IMR-90 (cell line): ENCODE measurements around the gene C3orf18. TPM values are rescaled to one million over a fixed set of nuclear protein-coding genes. Genes with fewer than 3 reads are reported as not detected.

Experiments
- ATAC-seq: fragments of 200-7000 bp; cut with Tn5 transposase; 2 replicates; pipeline ENCODE4 v1.9.1; 2020; ENCODE audit warnings: low read depth, mild to moderate bottlenecking, moderate library complexity
- BruUV-seq: library from RNA; stranded (reverse); fragments of 400-500 nt; replicated peaks from 2 replicates; lab custom pipeline; 2021; lab: Mats Ljungman, UMichigan
- CTCF ChIA-PET: fragments of 300-600 bp; formaldehyde crosslinking; extraction: SDS; loops from one replicate; lab custom pipeline; 2021; ENCODE audit warnings: antibody characterized with exemption; lab: Yijun Ruan, JAX
- POLR2A ChIA-PET: fragments of 300-600 bp; sonication (Branson Sonifier 250); formaldehyde crosslinking; loops from one replicate; lab custom pipeline; 2022; ENCODE audit warnings: antibody characterized with exemption; ENCODE audit not compliant: unreplicated experiment; lab: Charles Lee
- DNase-seq: peaks from one replicate; pipeline ENCODE4 v3.0.0; 2013
- H2AFZ ChIP-seq: replicated peaks from 2 replicates; pipeline ENCODE3; 2013; ENCODE audit warnings: low read length, mild to moderate bottlenecking; ENCODE audit not compliant: poor library complexity
- H2AK5ac ChIP-seq: 2 replicates; pipeline ENCODE4 v1.6.1; 2013; ENCODE audit warnings: low read depth, low read length, inconsistent platforms
- H2AK9ac ChIP-seq: replicated peaks from 2 replicates; pipeline ENCODE3; 2013; ENCODE audit warnings: mild to moderate bottlenecking, low read depth, low read length, moderate library complexity; ENCODE audit not compliant: poor library complexity
- H2BK120ac ChIP-seq: 2 replicates; pipeline ENCODE4 v1.6.1; 2013; ENCODE audit warnings: low read depth, low read length, inconsistent platforms
- H2BK15ac ChIP-seq: 3 replicates; pipeline ENCODE4 v1.6.1; 2013; ENCODE audit warnings: low read depth, low read length, inconsistent platforms
- H2BK20ac ChIP-seq: 2 replicates; pipeline ENCODE4 v1.6.1; 2013; ENCODE audit warnings: low read depth, mild to moderate bottlenecking, inconsistent platforms, low read length, moderate library complexity
- H2BK5ac ChIP-seq: 2 replicates; pipeline ENCODE4 v1.6.1; 2013; ENCODE audit warnings: mild to moderate bottlenecking, low read depth, low read length, inconsistent platforms; ENCODE audit not compliant: poor library complexity, severe bottlenecking
- H3K14ac ChIP-seq: replicated peaks from 2 replicates; pipeline ENCODE4 v1.6.1; 2013; ENCODE audit warnings: low read depth, low read length, inconsistent platforms
- H3K18ac ChIP-seq: 2 replicates; pipeline ENCODE4 v1.6.1; 2013; ENCODE audit warnings: low read depth, low read length, control low read depth
- H3K23ac ChIP-seq: 2 replicates; pipeline ENCODE4 v1.6.1; 2013; ENCODE audit warnings: low read depth, low read length, inconsistent platforms
- H3K27ac ChIP-seq: 2 replicates; pipeline ENCODE4 v1.5.1; 2013; ENCODE audit warnings: mild to moderate bottlenecking, control low read depth, low read length; ENCODE audit not compliant: insufficient read depth
- H3K27me3 ChIP-seq: 2 replicates; pipeline ENCODE4 v1.6.1; 2013; ENCODE audit warnings: low read length; ENCODE audit not compliant: control insufficient read depth, insufficient read depth
- H3K36me3 ChIP-seq: 2 replicates; pipeline ENCODE4 v1.6.1; 2013; ENCODE audit warnings: low read length, mixed read lengths; ENCODE audit not compliant: control insufficient read depth, insufficient read depth
- H3K4ac ChIP-seq: 2 replicates; pipeline ENCODE4 v1.6.1; 2013; ENCODE audit warnings: low read depth, low read length, inconsistent platforms
- H3K4me1 ChIP-seq: 2 replicates; pipeline ENCODE4 v1.6.1; 2013; ENCODE audit warnings: low read length, mixed read lengths; ENCODE audit not compliant: control insufficient read depth, insufficient read depth
- H3K4me2 ChIP-seq: 2 replicates; pipeline ENCODE4 v1.6.1; 2013; ENCODE audit warnings: low read depth, mild to moderate bottlenecking, control low read depth, low read length, moderate library complexity
- H3K4me3 ChIP-seq: 2 replicates; pipeline ENCODE4 v1.5.1; 2013; ENCODE audit warnings: low read depth, mild to moderate bottlenecking, control low read depth, low read length, moderate library complexity; ENCODE audit not compliant: insufficient read depth
- H3K56ac ChIP-seq: 2 replicates; pipeline ENCODE4 v1.6.1; 2013; ENCODE audit warnings: low read length, inconsistent platforms; ENCODE audit not compliant: insufficient read depth; ENCODE audit errors: extremely low read depth
- H3K79me1 ChIP-seq, 2 experiments: 2 replicates each; pipeline ENCODE4 v1.6.1; 2013; ENCODE audit warnings: low read length in 2 of 2, inconsistent platforms in 1 of 2, low read depth in 1 of 2
- H3K9ac ChIP-seq: 2 replicates; pipeline ENCODE4 v1.6.1; 2013; ENCODE audit warnings: low read depth, low read length, control low read depth
- H3K9me1 ChIP-seq: 2 replicates; pipeline ENCODE4 v1.6.1; 2013; ENCODE audit warnings: low read length, inconsistent platforms; ENCODE audit not compliant: insufficient read depth
- H3K9me3 ChIP-seq: 2 replicates; pipeline ENCODE4 v1.6.1; 2013; ENCODE audit warnings: low read length; ENCODE audit not compliant: control insufficient read depth, insufficient read depth
- H4K20me1 ChIP-seq: 2 replicates; pipeline ENCODE4 v1.6.1; 2013; ENCODE audit warnings: low read length, inconsistent platforms; ENCODE audit not compliant: insufficient read depth
- H4K5ac ChIP-seq: 2 replicates; pipeline ENCODE4 v1.6.1; 2013; ENCODE audit warnings: mild to moderate bottlenecking, low read depth, low read length, control low read depth
- H4K8ac ChIP-seq, 2 experiments: 2 replicates each; pipeline ENCODE4 v1.6.1; 2013; ENCODE audit warnings: low read depth in 2 of 2, low read length in 2 of 2, control low read depth in 1 of 2, inconsistent platforms in 1 of 2
- H4K91ac ChIP-seq: 2 replicates; pipeline ENCODE4 v1.6.1; 2013; ENCODE audit warnings: low read depth, low read length, inconsistent platforms; ENCODE audit not compliant: insufficient read depth
- CHD1 ChIP-seq: IDR thresholded peaks from 2 replicates; pipeline ENCODE4 v1.6.1; 2012; ENCODE audit warnings: low read depth, low read length, improper control_type of control experiment
- ELK1 ChIP-seq: fragments of 150-350 bp; IDR thresholded peaks from 2 replicates; pipeline ENCODE4 v1.6.1; 2016; ENCODE audit warnings: low read depth, mild to moderate bottlenecking, low read length, moderate library complexity, borderline replicate concordance
- MXI1 ChIP-seq: IDR thresholded peaks from 2 replicates; pipeline ENCODE4 v1.6.1; 2012; ENCODE audit warnings: low read depth, mild to moderate bottlenecking, low read length, moderate library complexity, borderline replicate concordance
- POLR2A ChIP-seq: IDR thresholded peaks from 2 replicates; pipeline ENCODE4 v1.6.1; 2012; ENCODE audit warnings: mild to moderate bottlenecking, low read depth, low read length
- RAD21 ChIP-seq: IDR thresholded peaks from 2 replicates; pipeline ENCODE4 v1.6.1; 2012; ENCODE audit warnings: low read length, improper control_type of control experiment
- RFX5 ChIP-seq: IDR thresholded peaks from 2 replicates; pipeline ENCODE4 v1.8.0; 2012; ENCODE audit warnings: low read depth, mild to moderate bottlenecking, low read length, moderate library complexity
- SMC3 ChIP-seq: fragments of 150-350 bp; IDR thresholded peaks from 2 replicates; pipeline ENCODE4 v1.6.1; 2016; ENCODE audit warnings: low read depth, mild to moderate bottlenecking, antibody characterized with exemption, low read length, moderate library complexity
- USF2 ChIP-seq: fragments of 150-350 bp; IDR thresholded peaks from 2 replicates; pipeline ENCODE4 v1.6.1; 2017; ENCODE audit warnings: mild to moderate bottlenecking, antibody characterized with exemption, low read length, low read depth
- WGBS, 2 experiments: methylation state at CpG; one replicate each; pipeline versions ENCODE4 v1.1.5 to v1.1.7; 2013; ENCODE audit warnings: missing lambda C conversion rate in 2 of 2; ENCODE audit not compliant: insufficient read length in 1 of 2; ENCODE audit errors: extremely low coverage in 2 of 2; 5-methylcytosine and 5-hydroxymethylcytosine counted together
- dilution Hi-C: fragments of 300-500 bp; cut with HindIII; formaldehyde crosslinking; loops from one replicate; pipeline ENCODE4 v1.14.3; 2018; ENCODE audit warnings: low sequenced_read_pairs; ENCODE audit not compliant: unreplicated experiment
- in situ Hi-C: fragments of 300-500 bp; cut with MboI; formaldehyde crosslinking; loops from 3 replicates; pipeline ENCODE4 v1.14.3; 2019; ENCODE audit warnings: low sequenced_read_pairs, inconsistent platforms, mixed read lengths
- intact Hi-C: fragments of 100-400 bp; cut with micrococcal nuclease; formaldehyde crosslinking; loops from 2 replicates; pipeline ENCODE4 v1.10.0; 2022
- polyA plus RNA-seq, 3 experiments: library from polyadenylated mRNA; depleted of rRNA; stranded (reverse); fragments of >200 nt; gene quantifications; 2 replicates each; pipeline ENCODE4 v1.2.3, GENCODE V29; 2012; ENCODE audit warnings: low replicate concordance in 1 of 3
- total RNA-seq: library from RNA; depleted of rRNA; stranded (reverse); fragments of >200 nt; gene quantifications from 2 replicates; pipeline ENCODE4 v1.2.3, GENCODE V29; 2012

Gene C3orf18
- total and polyA plus RNA-seq, 2 of the 4 experiments (the other 2 are of a cell fraction), result 6.8 to 10.6 TPM

DNA sequence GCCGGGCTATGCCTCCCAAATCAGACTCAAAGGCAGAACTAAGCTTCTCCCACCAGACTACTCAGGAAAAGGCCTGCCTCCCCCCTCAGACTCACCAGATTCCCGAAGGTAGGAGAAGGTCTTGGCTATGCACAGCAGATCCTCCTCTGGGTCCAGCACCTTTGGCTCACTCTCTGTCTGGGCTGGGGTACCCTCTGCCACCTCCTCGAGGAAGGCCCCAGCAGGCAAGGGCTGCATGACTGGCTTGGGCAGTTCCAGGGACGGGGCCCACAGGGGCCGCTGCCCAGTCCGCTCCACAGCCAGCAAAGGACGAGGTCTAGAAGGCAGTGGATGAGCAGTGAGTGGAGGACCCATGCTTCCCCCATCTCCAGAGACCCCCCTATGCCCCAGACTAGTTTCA, 40.7 kb upstream of the C3orf18 start:
- H3K23ac ChIP-seq, result no peak overlapping the region
- no peak overlapping the region for H3K4me2 ChIP-seq
- peaks cover 15% of the 10 kb centered on the region for H3K9me1 ChIP-seq
- CTCF ChIA-PET, result interaction anchor here (0.6 kb wide), 1 partner anchor 303 kb away, joined by 3 read pairs; no protein-coding TSS in a partner anchor
- H4K5ac ChIP-seq, result no peak overlapping the region
- H2AK9ac ChIP-seq, result no peak overlapping the region
- intact Hi-C loops, result no loop called here
- no peak overlapping the region for H2AK5ac ChIP-seq
- H3K9ac ChIP-seq, result no peak overlapping the region
- POLR2A ChIA-PET, result no interaction called here
- no peak for ATAC-seq
- dilution Hi-C loops, result no loop called here
- in situ Hi-C loops, result loop anchor here (25.0 kb wide), 1 partner anchor 1079 kb away; no protein-coding TSS in a partner anchor
- H3K56ac ChIP-seq, result no peak overlapping the region
- no peak overlapping the region for H3K27ac ChIP-seq
- no peaks in the 10 kb centered on the region for H3K27me3 ChIP-seq
- no peak overlapping the region for H4K91ac ChIP-seq
- no peak overlapping the region for H3K4me3 ChIP-seq
- no peak overlapping the region for H2BK120ac ChIP-seq
- H2AFZ ChIP-seq, result no peak overlapping the region
- no peak overlapping the region for H3K18ac ChIP-seq
- peaks cover 28% of the 10 kb centered on the region; the same call in 1 of the 2 replicates for H3K36me3 ChIP-seq
- H3K79me1 ChIP-seq, result peaks cover 13% of the 10 kb centered on the region in 2 experiments; a peak in 3 of 4 replicates
- TF ChIP-seq ELK1, result no peak
- no peak for TF ChIP-seq MXI1
- TF ChIP-seq SMC3, result no peak
- no peak for TF ChIP-seq CHD1
- TF ChIP-seq RFX5, result no peak
- no peak for TF ChIP-seq RAD21
- no peak for TF ChIP-seq POLR2A
- TF ChIP-seq USF2, result no peak
- H3K9me3 ChIP-seq, result no peaks in the 10 kb centered on the region
- H3K14ac ChIP-seq, result no peak overlapping the region
- H2BK15ac ChIP-seq, result no peak overlapping the region
- H4K8ac ChIP-seq, result no peak overlapping the region
- WGBS, 2 experiments, result 100% methylated on average over 1 of the region's 7 CpGs; no CpG with 5 or more reads in 1 of the 2 experiments
- BruUV-seq, result no TSS peak
- no peak for DNase-seq
- no peak overlapping the region for H3K4ac ChIP-seq
- no peak overlapping the region for H2BK5ac ChIP-seq
- no peaks in the 10 kb centered on the region for H4K20me1 ChIP-seq
- H2BK20ac ChIP-seq, result no peak overlapping the region
- peaks cover 4% of the 10 kb centered on the region for H3K4me1 ChIP-seq
